Thymus (tissue), 11 donors: ENCODE measurements around the gene LRCOL1. TPM values are rescaled to one million over a fixed set of nuclear protein-coding genes. Genes with fewer than 3 reads are reported as not detected.

Experiments
- DNase-seq, 9 donors: peaks; one replicate each; pipeline ENCODE4 v3.0.0-alpha.2; 2013; ENCODE audit warnings: low spot score in 9 of 9, low read depth in 6 of 9, missing footprints in 1 of 9
- H3K27ac ChIP-seq, 2 donors: one replicate each; pipeline ENCODE4 v1.5.1; 2013; ENCODE audit warnings: control low read depth in 1 of 2, low read depth in 1 of 2, low read length in 1 of 2, mild to moderate bottlenecking in 1 of 2, moderate library complexity in 1 of 2
- H3K27me3 ChIP-seq, 2 donors: one replicate each; pipeline ENCODE4 v1.5.1; 2013; ENCODE audit warnings: low read length in 1 of 2; ENCODE audit not compliant: control insufficient read depth in 2 of 2, insufficient read depth in 1 of 2
- H3K36me3 ChIP-seq, 2 donors: one replicate each; pipeline ENCODE4 v1.5.1; 2013; ENCODE audit warnings: low read length in 1 of 2, mild to moderate bottlenecking in 1 of 2, moderate library complexity in 1 of 2; ENCODE audit not compliant: control insufficient read depth in 2 of 2, insufficient read depth in 2 of 2
- H3K4me1 ChIP-seq, 2 donors: one replicate each; pipeline ENCODE4 v1.5.1; 2013; ENCODE audit warnings: low read length in 2 of 2; ENCODE audit not compliant: control insufficient read depth in 2 of 2, insufficient read depth in 2 of 2
- H3K4me3 ChIP-seq, 2 donors: one replicate each; pipeline ENCODE4 v1.5.1; 2013; ENCODE audit warnings: low read length in 2 of 2, control low read depth in 1 of 2, mild to moderate bottlenecking in 1 of 2
- H3K9me3 ChIP-seq, 2 donors: one replicate each; pipeline ENCODE4 v1.5.1; 2013; ENCODE audit warnings: low read length in 1 of 2, mild to moderate bottlenecking in 1 of 2; ENCODE audit not compliant: control insufficient read depth in 2 of 2, insufficient read depth in 1 of 2
- WGBS: extraction: QIAGEN DNeasy Blood & Tissue Kit; methylation state at CpG from one replicate; pipeline ENCODE4 v1.1.7; 2013; 5-methylcytosine and 5-hydroxymethylcytosine counted together
- polyA plus RNA-seq: library from polyadenylated mRNA; stranded (reverse); fragments of 200-250 nt; gene quantifications from one replicate; pipeline ENCODE4 v1.2.3, GENCODE V29; 2013
- total RNA-seq: library from RNA; stranded (reverse); fragments of 120-200 nt; gene quantifications from one replicate; pipeline ENCODE4 v1.2.4, GENCODE V29; 2013
- donor health status: healthy.

Gene LRCOL1
- total and polyA plus RNA-seq, 2 donors = 0.61 to 1.1 TPM

- Histone ChIP-seq H3K9me3 (no peaks in the 10 kb centered on the region), H3K27ac (no peak overlapping the region), H3K36me3 (peaks cover 0 to 7% of the 10 kb centered on the region in 2 donors), H3K27me3 (peaks cover 0 to 28% of the 10 kb centered on the region in 2 donors), H3K4me3 (no peak overlapping the region), H3K4me1 (peaks cover 0 to 6% of the 10 kb centered on the region in 2 donors)
- 85% methylated on average over 19 of the region's 19 CpGs for WGBS
- no peak for DNase-seq
Measured at GRCh38 chr12:132588821-132589669, 21.3 kb downstream of the LRCOL1 start.

GRCh38 chr12:132588319-132588718, 22.1 kb downstream of the LRCOL1 start:
- H3K4me1 ChIP-seq = no peaks in the 10 kb centered on the region
- no peak for DNase-seq
- H3K4me3 ChIP-seq = no peak overlapping the region
- WGBS = 93% methylated on average over 6 of the region's 6 CpGs
- no peak overlapping the region for H3K27ac ChIP-seq
- H3K27me3 ChIP-seq = peaks cover 0 to 21% of the 10 kb centered on the region in 2 donors
- H3K9me3 ChIP-seq = no peaks in the 10 kb centered on the region
- peaks cover 2 to 11% of the 10 kb centered on the region in 2 donors for H3K36me3 ChIP-seq

DNA sequence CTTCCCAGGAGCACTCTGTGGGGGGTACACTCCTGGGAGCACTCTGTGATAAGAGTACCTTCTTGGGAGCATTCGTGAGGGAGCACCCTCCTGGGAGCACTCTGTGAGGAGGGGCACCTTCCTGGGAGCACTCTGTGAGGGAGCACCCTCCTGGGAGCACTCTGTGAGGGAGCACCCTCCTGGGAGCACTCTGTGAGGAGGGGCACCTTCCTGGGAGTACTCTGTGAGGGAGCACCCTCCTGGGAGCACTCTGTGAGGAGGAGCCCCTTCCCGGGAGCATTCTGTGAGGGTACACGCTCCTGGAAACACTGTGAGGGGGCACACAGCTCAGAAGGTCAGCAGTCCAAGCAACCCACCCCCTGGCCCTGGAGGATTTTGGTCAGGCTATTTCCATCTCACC, 22.6 kb downstream of the LRCOL1 start:
- H3K36me3 ChIP-seq = peaks cover 2 to 14% of the 10 kb centered on the region in 2 donors
- no peak overlapping the region for H3K4me3 ChIP-seq
- no peak for DNase-seq
- 72% methylated on average over 3 of the region's 3 CpGs for WGBS
- no peaks in the 10 kb centered on the region for H3K9me3 ChIP-seq
- peaks cover 0 to 16% of the 10 kb centered on the region in 2 donors for H3K27me3 ChIP-seq
- no peak overlapping the region for H3K27ac ChIP-seq
- no peaks in the 10 kb centered on the region for H3K4me1 ChIP-seq

GRCh38 chr12:132586929-132587328, 23.5 kb downstream of the LRCOL1 start:
- Histone ChIP-seq H3K36me3 (peaks cover 2 to 21% of the 10 kb centered on the region in 2 donors), H3K4me3 (no peak overlapping the region), H3K27ac (no peak overlapping the region), H3K9me3 (no peaks in the 10 kb centered on the region), H3K4me1 (no peaks in the 10 kb centered on the region), H3K27me3 (peaks cover 0 to 14% of the 10 kb centered on the region in 2 donors)
- no peak for DNase-seq
- 89% methylated on average over 18 of the region's 18 CpGs for WGBS

DNA sequence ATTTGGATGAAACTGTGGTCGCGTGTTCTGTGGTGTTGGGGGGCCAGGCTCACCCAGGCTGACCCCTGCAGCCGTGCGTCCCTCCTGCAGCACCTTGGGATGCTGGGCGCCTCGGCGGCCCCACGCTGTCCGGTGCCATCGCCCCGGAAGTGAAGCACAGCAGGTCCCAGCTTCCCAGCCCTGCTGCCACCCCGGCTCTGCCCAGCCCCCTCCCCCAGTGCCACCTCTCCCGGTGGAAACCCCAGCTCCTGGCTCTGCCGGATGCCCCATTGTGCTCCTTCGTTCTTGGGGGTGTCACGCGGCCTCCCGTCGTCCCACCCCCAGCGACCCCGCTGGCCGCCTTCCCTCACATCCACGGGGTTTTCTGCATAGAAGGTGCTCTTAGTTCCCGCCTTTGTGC, 25.2 kb downstream of the LRCOL1 start:
- H3K9me3 ChIP-seq = no peaks in the 10 kb centered on the region
- H3K27me3 ChIP-seq = peaks cover 0 to 15% of the 10 kb centered on the region in 2 donors
- no peak overlapping the region for H3K4me3 ChIP-seq
- 91% methylated on average over 24 of the region's 24 CpGs for WGBS
- H3K27ac ChIP-seq = no peak overlapping the region
- DNase-seq = no peak
- peaks cover 11 to 34% of the 10 kb centered on the region in 2 donors for H3K36me3 ChIP-seq
- no peaks in the 10 kb centered on the region for H3K4me1 ChIP-seq

- Histone ChIP-seq H3K27me3 (peaks cover 0 to 9% of the 10 kb centered on the region in 2 donors), H3K9me3 (no peaks in the 10 kb centered on the region), H3K36me3 (peaks cover 11 to 34% of the 10 kb centered on the region in 2 donors), H3K4me3 (no peak overlapping the region), H3K4me1 (no peaks in the 10 kb centered on the region), H3K27ac (no peak overlapping the region)
- 97% methylated on average over 14 of the region's 14 CpGs for WGBS
- DNase-seq = no peak
Measured at GRCh38 chr12:132584429-132584828, 26.0 kb downstream of the LRCOL1 start.

DNA sequence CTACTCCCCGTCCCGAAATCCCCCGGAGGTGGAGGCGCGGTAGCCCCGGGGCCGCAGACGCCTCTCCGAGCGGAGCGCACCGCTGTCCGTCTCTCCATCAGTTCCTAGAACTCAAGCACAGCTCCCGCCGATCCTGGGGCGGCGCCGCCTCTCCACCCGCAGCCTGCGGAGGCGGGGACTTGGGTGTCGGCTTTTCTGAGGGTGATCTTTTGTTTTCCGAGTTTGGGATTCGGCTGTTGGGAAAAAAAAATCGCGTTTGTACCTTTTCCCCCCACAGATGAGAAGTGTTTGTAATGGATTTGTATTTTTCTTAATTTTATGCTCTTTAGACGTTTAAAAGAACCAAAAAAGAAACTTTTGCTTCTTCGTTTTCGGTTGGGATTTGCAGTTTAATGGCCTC, 26.6 kb downstream of the LRCOL1 start:
- peaks cover 0 to 6% of the 10 kb centered on the region in 2 donors for H3K27me3 ChIP-seq
- no peak for DNase-seq
- H3K27ac ChIP-seq = no peak overlapping the region
- H3K4me1 ChIP-seq = peaks cover 0 to 2% of the 10 kb centered on the region in 2 donors
- no peak overlapping the region for H3K4me3 ChIP-seq
- peaks cover 11 to 36% of the 10 kb centered on the region in 2 donors for H3K36me3 ChIP-seq
- no peaks in the 10 kb centered on the region for H3K9me3 ChIP-seq
- 95% methylated on average over 29 of the region's 29 CpGs for WGBS

DNA sequence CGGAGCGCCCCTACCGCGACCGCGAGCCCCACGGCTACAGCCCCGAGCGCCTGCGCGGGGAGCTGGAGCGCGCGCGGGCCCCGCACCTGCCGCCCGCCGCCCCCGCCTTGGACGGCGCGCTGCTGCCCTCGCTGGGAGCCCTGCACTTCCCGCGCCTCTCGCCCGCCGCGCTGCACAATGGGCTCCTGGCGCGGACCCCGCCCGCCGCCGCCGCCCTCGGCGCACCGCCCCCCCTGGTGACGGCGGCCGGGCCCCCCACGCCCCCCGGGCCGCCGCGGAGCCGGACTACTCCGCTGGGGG, 27.0 kb downstream of the LRCOL1 start:
- H3K9me3 ChIP-seq = no peaks in the 10 kb centered on the region
- no peak overlapping the region for H3K4me3 ChIP-seq
- H3K4me1 ChIP-seq = peaks cover 0 to 2% of the 10 kb centered on the region in 2 donors
- DNase-seq = no peak
- 97% methylated on average over 50 of the region's 50 CpGs for WGBS
- H3K27me3 ChIP-seq = peaks cover 0 to 4% of the 10 kb centered on the region in 2 donors
- H3K36me3 ChIP-seq = peaks cover 11 to 40% of the 10 kb centered on the region in 2 donors
- no peak overlapping the region for H3K27ac ChIP-seq

DNA sequence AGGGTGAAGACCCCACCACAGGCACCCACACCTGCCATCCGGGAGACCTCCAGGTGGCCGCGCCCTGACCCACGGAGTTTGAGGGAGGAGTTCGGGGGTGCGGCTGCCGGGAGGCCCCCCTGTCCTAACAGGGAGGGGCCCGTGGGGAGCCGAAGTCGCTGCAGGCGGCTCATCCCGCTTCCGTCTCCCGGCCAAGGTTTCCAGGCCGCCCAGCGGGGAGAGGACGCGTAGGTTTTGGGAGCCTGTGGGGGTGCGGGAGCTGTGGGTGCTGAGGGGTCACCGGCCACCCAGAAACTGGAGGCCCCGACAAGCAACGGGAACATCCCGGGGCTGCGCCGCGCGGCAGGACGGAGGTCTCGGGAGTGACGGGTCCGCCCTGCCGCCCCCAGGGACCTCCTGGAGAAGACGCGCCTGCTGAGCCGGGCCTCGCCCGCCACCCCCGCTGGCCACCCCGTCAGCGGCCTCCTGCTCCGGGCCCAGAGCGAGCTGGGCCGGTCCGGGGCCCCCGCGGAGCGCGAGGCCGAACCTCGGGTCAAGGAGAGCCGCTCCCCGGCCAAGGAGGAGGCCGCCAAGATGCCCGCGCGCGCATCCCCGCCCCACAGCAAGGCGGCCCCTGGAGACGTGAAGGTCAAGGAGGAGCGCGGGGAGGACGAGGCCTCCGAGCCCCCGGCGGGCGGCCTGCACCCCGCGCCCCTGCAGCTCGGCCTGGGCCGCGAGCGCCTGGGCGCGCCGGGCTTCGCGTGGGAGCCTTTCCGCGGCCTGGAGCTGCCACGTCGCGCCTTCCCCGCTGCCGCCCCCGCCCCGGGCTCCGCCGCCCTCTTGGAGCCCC, 27.6 kb downstream of the LRCOL1 start:
- H3K27me3 ChIP-seq = peaks cover 0 to 4% of the 10 kb centered on the region in 2 donors
- no peak overlapping the region for H3K4me3 ChIP-seq
- no peaks in the 10 kb centered on the region for H3K9me3 ChIP-seq
- DNase-seq = no peak
- 93% methylated on average over 89 of the region's 89 CpGs for WGBS
- H3K36me3 ChIP-seq = peaks cover 12 to 42% of the 10 kb centered on the region in 2 donors
- no peak overlapping the region for H3K27ac ChIP-seq
- H3K4me1 ChIP-seq = peaks cover 0 to 2% of the 10 kb centered on the region in 2 donors
